ENCODE data around the gene ZCCHC9. TPM values are rescaled to one million over a fixed set of nuclear protein-coding genes. Genes with fewer than 3 reads are reported as not detected.

ZCCHC9 gene
- total and polyA plus RNA-seq, 3 experiments from 2014 or later = 14.7 to 41.9 (median 41.0) TPM

DNA sequence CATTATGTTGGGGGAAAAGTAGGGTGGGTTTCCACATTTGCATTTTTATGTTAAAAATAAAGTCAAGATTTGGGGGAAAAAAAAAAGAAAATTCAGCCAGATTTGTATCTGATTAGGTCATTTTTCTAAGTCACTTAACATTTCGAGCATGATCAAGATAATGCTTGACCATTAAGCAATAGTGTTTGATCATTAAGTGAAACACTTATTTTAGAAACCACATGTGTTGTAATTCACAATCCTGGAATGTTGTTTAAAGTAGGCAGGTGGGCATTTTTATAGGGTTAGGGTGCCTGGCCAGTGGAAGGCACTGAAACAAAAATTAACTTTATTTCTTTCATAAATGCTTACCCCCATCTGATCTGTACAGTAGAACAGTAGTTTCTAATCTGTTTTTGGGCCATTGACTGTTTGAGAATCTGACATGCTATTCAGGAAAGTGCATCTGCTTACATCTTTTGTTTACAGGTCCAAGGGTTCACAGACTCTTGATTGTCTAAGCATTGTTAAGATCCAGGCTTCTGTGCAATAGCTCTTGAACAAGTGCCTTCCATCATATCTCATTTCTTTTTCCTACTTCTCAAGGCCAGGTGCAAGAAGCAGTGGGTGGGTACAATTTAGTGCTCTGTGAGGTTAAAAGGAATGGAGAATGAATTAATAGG lies 9.1 kb downstream of the ZCCHC9 start:
- Histone ChIP-seq H3K36me3 (ENCODE audit: insufficient read depth, low read length) (peaks cover 5% of the 10 kb centered on the region), H3K27ac (ENCODE audit: low read depth, low read length) (no peak overlapping the region), H3K4me1 (ENCODE audit: insufficient read depth, low read length) (no peaks in the 10 kb centered on the region), H3K9me3 (ENCODE audit: low read length) (no peaks in the 10 kb centered on the region), H3K4me3 (ENCODE audit: low read length) (no peak overlapping the region), H3K27me3 (ENCODE audit: insufficient read depth, low read length, poor library complexity, severe bottlenecking) (no peaks in the 10 kb centered on the region)
- Mint-ChIP-seq H3K9me3 (no peaks in the 10 kb centered on the region), H3K27me3 (no peaks in the 10 kb centered on the region), H3K27ac (peak overlapping the region in 4 of 8 donors; percentile 19 to 66 (median 31)), H3K4me3 (no peak overlapping the region), H3K4me1 (peaks cover 0 to 4% (median 3%) of the 10 kb centered on the region in 3 donors), H3K36me3 (peaks cover 4 to 59% (median 33%) of the 10 kb centered on the region in 3 donors)
- ChIA-PET CTCF (no interaction called here), POLR2A (no interaction called here)
- no peak for DNase-seq

DNA sequence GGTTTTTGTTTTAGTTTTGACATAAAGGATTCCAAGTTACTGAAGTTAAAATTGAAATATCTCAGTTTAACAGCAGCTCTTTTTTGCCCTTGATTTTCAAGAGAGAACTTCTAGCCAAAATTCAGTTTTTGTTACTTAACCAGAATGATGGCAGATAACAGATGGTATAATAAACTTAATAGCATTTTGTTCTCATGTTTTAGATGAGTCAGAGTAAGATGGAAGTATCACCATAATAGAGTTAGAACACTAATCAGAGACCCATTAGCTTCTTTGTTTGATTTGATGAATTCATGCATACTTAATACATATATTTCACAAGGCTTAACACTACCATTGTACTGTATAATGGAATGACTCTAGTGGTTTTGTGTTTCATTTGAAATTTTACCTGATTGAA lies 11.9 kb downstream of the ZCCHC9 start:
- Mint-ChIP-seq H3K27ac (no peak overlapping the region), H3K4me3 (no peak overlapping the region), H3K27me3 (no peaks in the 10 kb centered on the region), H3K4me1 (no peaks in the 10 kb centered on the region), H3K36me3 (peaks cover 4 to 56% (median 33%) of the 10 kb centered on the region in 3 donors), H3K9me3 (no peaks in the 10 kb centered on the region)
- no peaks in the 10 kb centered on the region for H3K27me3 ChIP-seq (ENCODE audit: insufficient read depth, low read length, poor library complexity, severe bottlenecking)
- ChIA-PET POLR2A (no interaction called here), CTCF (interaction anchor here (1.2 kb wide), 1 partner anchor 14 kb away, joined by 3 read pairs; no protein-coding TSS in a partner anchor)
- no peak for DNase-seq
- H3K4me1 ChIP-seq (ENCODE audit: insufficient read depth, low read length) = no peaks in the 10 kb centered on the region
- no peak overlapping the region for H3K27ac ChIP-seq (ENCODE audit: low read depth, low read length)
- no peaks in the 10 kb centered on the region for H3K9me3 ChIP-seq (ENCODE audit: low read length)
- H3K4me3 ChIP-seq (ENCODE audit: low read length) = no peak overlapping the region
- peaks cover 5% of the 10 kb centered on the region for H3K36me3 ChIP-seq (ENCODE audit: insufficient read depth, low read length)

DNA sequence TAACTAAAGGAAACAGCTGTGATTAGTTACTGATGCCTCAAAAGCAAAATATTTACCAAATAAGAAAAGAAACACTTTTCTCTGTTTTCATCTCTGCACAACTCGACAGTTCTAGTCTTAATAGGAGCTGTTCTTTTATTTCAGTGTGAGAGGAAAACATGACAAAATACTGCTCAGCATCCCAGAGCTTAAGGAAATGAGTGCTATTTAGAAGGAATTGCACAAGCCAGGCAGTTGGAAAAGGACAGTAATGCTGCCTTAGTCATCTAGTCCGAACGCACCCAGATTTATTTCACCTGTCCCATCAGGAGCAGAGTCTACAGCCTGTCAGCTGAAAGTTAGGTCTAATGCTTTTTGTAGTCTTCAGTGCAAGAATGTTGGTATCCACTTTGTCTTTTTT lies 12.3 kb downstream of the ZCCHC9 start:
- no peak for DNase-seq
- no peak overlapping the region for H3K4me3 Mint-ChIP-seq
- peak overlapping the region in 1 of 8 donors; percentile 69 for H3K27ac Mint-ChIP-seq
- Histone ChIP-seq H3K9me3 (ENCODE audit: low read length) (no peaks in the 10 kb centered on the region), H3K4me3 (ENCODE audit: low read length) (no peak overlapping the region), H3K27me3 (ENCODE audit: insufficient read depth, low read length, poor library complexity, severe bottlenecking) (no peaks in the 10 kb centered on the region), H3K27ac (ENCODE audit: low read depth, low read length) (no peak overlapping the region), H3K36me3 (ENCODE audit: insufficient read depth, low read length) (peaks cover 5% of the 10 kb centered on the region), H3K4me1 (ENCODE audit: insufficient read depth, low read length) (no peaks in the 10 kb centered on the region)
- no peaks in the 10 kb centered on the region for H3K4me1 Mint-ChIP-seq
- H3K27me3 Mint-ChIP-seq = no peaks in the 10 kb centered on the region
- ChIA-PET CTCF (interaction anchor here (1.2 kb wide), 1 partner anchor 14 kb away, joined by 3 read pairs; no protein-coding TSS in a partner anchor), POLR2A (no interaction called here)
- H3K36me3 Mint-ChIP-seq = peaks cover 4 to 53% (median 33%) of the 10 kb centered on the region in 3 donors
- H3K9me3 Mint-ChIP-seq = no peaks in the 10 kb centered on the region

DNA sequence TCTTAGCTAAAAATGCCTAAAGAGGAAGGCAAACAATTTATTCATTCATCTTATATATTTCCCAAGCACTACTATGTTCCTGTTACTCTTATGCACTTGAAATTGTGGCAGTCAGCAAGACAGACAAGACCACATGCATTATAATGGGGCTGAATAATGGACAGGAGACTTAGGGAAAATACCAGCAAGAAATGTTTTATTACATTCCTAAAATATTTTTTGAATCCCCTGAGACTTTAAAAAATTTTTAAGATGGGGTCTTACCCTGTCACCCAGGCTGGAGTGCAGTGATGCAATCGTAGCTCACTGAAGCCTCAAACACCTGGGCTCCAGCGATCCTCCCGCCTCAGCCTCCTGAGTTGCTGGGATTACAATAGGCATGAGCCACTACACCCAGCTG lies 13.2 kb downstream of the ZCCHC9 start:
- no peaks in the 10 kb centered on the region for H3K27me3 Mint-ChIP-seq
- Histone ChIP-seq H3K27ac (ENCODE audit: low read depth, low read length) (no peak overlapping the region), H3K4me1 (ENCODE audit: insufficient read depth, low read length) (no peaks in the 10 kb centered on the region), H3K36me3 (ENCODE audit: insufficient read depth, low read length) (peaks cover 5% of the 10 kb centered on the region), H3K9me3 (ENCODE audit: low read length) (no peaks in the 10 kb centered on the region), H3K27me3 (ENCODE audit: insufficient read depth, low read length, poor library complexity, severe bottlenecking) (no peaks in the 10 kb centered on the region), H3K4me3 (ENCODE audit: low read length) (no peak overlapping the region)
- H3K36me3 Mint-ChIP-seq = peaks cover 0 to 44% (median 29%) of the 10 kb centered on the region in 3 donors
- ChIA-PET POLR2A (no interaction called here), CTCF (interaction anchor here (1.2 kb wide), 1 partner anchor 15 kb away, joined by 3 read pairs; no protein-coding TSS in a partner anchor)
- no peaks in the 10 kb centered on the region for H3K9me3 Mint-ChIP-seq
- H3K27ac Mint-ChIP-seq = no peak overlapping the region
- no peak overlapping the region for H3K4me3 Mint-ChIP-seq
- DNase-seq = no peak
- H3K4me1 Mint-ChIP-seq = no peaks in the 10 kb centered on the region

DNA sequence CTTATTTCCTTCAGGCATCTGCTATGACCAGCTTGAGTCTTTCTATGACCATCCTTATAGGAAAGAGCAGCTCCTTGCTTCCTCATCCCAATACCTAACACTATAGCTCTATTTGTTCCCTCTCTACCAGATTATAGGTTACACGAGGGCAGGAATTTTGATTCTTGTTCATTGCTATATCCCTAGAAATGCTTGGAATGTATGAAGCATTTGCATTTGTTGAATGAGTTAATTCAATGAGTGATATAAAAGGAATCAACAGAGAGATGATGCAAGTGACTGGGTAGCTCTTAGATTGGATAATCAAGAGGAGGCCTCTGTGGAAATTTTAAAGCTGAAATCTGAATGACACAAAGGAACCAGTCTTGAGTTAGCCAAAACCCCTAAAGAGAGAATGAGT lies 13.9 kb downstream of the ZCCHC9 start:
- Histone ChIP-seq H3K27ac (ENCODE audit: low read depth, low read length) (no peak overlapping the region), H3K27me3 (ENCODE audit: insufficient read depth, low read length, poor library complexity, severe bottlenecking) (no peaks in the 10 kb centered on the region), H3K9me3 (ENCODE audit: low read length) (no peaks in the 10 kb centered on the region), H3K4me3 (ENCODE audit: low read length) (no peak overlapping the region), H3K36me3 (ENCODE audit: insufficient read depth, low read length) (peaks cover 5% of the 10 kb centered on the region), H3K4me1 (ENCODE audit: insufficient read depth, low read length) (no peaks in the 10 kb centered on the region)
- Mint-ChIP-seq H3K4me1 (no peaks in the 10 kb centered on the region), H3K9me3 (no peaks in the 10 kb centered on the region), H3K4me3 (no peak overlapping the region), H3K27ac (no peak overlapping the region), H3K27me3 (no peaks in the 10 kb centered on the region), H3K36me3 (peaks cover 0 to 41% (median 27%) of the 10 kb centered on the region in 3 donors)
- POLR2A ChIA-PET = no interaction called here
- DNase-seq = no peak
- CTCF ChIA-PET = no interaction called here

DNA sequence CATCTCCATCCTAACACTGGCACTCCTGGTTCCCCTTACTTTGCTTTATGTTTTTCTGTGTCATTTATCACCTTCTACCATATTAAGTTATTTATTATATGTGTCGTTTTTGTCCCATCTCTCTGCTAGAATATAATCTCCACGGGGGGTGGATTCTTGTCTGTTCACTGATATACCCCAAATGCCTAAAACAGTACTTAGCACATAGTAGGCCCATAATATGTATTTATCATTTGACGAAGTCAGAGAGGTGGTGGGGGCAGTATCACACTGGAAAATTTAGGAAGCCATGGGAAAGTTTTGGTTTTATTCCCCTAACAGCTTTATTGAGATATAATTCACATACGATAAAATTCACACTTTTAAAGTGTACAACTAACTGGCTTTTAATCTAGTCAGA lies 14.4 kb downstream of the ZCCHC9 start:
- ChIA-PET POLR2A (no interaction called here), CTCF (no interaction called here)
- Mint-ChIP-seq H3K4me1 (no peaks in the 10 kb centered on the region), H3K27ac (peak overlapping the region in 1 of 8 donors; percentile 16), H3K4me3 (no peak overlapping the region), H3K27me3 (no peaks in the 10 kb centered on the region), H3K9me3 (no peaks in the 10 kb centered on the region), H3K36me3 (peaks cover 0 to 38% (median 25%) of the 10 kb centered on the region in 3 donors)
- H3K9me3 ChIP-seq (ENCODE audit: low read length) = no peaks in the 10 kb centered on the region
- no peak overlapping the region for H3K27ac ChIP-seq (ENCODE audit: low read depth, low read length)
- H3K4me3 ChIP-seq (ENCODE audit: low read length) = no peak overlapping the region
- no peaks in the 10 kb centered on the region for H3K27me3 ChIP-seq (ENCODE audit: insufficient read depth, low read length, poor library complexity, severe bottlenecking)
- H3K4me1 ChIP-seq (ENCODE audit: insufficient read depth, low read length) = no peaks in the 10 kb centered on the region
- DNase-seq = no peak
- H3K36me3 ChIP-seq (ENCODE audit: insufficient read depth, low read length) = peaks cover 5% of the 10 kb centered on the region

DNA sequence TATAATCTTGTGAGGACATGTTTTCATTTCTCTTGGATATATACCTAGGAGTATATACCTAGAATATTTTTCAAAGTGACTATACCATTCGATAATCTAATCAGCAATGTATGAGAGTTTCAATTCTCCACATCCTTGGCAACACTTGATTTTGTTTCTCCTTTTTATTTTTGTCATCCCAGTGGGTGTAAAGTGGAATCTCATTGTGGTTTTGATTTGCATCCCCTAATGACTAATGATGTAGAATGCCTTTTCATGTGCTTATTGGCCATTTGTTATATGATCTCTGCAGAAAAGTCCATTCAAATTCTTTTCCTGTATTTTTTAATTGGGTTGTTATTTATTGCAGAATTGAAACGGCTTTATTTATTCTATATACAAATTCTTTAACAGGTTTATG lies 15.2 kb downstream of the ZCCHC9 start:
- H3K4me1 ChIP-seq (ENCODE audit: insufficient read depth, low read length) = no peaks in the 10 kb centered on the region
- no peaks in the 10 kb centered on the region for H3K27me3 ChIP-seq (ENCODE audit: insufficient read depth, low read length, poor library complexity, severe bottlenecking)
- H3K27ac ChIP-seq (ENCODE audit: low read depth, low read length) = no peak overlapping the region
- H3K27ac Mint-ChIP-seq = no peak overlapping the region
- H3K4me1 Mint-ChIP-seq = no peaks in the 10 kb centered on the region
- peaks cover 0 to 32% (median 19%) of the 10 kb centered on the region in 3 donors for H3K36me3 Mint-ChIP-seq
- ChIA-PET POLR2A (no interaction called here), CTCF (no interaction called here)
- no peaks in the 10 kb centered on the region for H3K9me3 ChIP-seq (ENCODE audit: low read length)
- no peak for DNase-seq
- no peaks in the 10 kb centered on the region for H3K27me3 Mint-ChIP-seq
- no peak overlapping the region for H3K4me3 ChIP-seq (ENCODE audit: low read length)
- H3K9me3 Mint-ChIP-seq = no peaks in the 10 kb centered on the region
- no peak overlapping the region for H3K4me3 Mint-ChIP-seq
- H3K36me3 ChIP-seq (ENCODE audit: insufficient read depth, low read length) = peaks cover 5% of the 10 kb centered on the region

DNA sequence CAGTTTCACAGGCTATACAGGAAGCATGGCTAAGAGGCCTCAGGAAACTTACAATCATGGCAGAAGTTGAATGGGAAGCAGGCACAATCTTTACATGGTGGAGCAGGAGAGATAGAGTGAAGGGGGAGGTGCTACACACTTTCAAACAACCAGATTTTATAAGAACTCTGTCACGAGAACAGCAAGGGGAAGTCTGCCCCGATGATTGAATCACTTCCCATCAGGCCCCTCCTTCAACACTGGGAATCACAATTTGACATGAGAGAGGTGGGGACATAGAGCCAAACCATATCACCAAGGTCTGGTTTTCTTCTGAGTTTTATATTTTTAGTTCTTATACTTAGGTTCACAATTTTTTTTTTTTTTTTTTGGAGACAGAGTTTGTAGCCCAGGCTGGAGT lies 16.1 kb downstream of the ZCCHC9 start:
- H3K4me3 Mint-ChIP-seq = no peak overlapping the region
- Histone ChIP-seq H3K4me1 (ENCODE audit: insufficient read depth, low read length) (no peaks in the 10 kb centered on the region), H3K9me3 (ENCODE audit: low read length) (no peaks in the 10 kb centered on the region), H3K36me3 (ENCODE audit: insufficient read depth, low read length) (peaks cover 3% of the 10 kb centered on the region), H3K27ac (ENCODE audit: low read depth, low read length) (no peak overlapping the region), H3K4me3 (ENCODE audit: low read length) (no peak overlapping the region), H3K27me3 (ENCODE audit: insufficient read depth, low read length, poor library complexity, severe bottlenecking) (no peaks in the 10 kb centered on the region)
- peaks cover 0 to 22% (median 15%) of the 10 kb centered on the region in 3 donors for H3K36me3 Mint-ChIP-seq
- H3K9me3 Mint-ChIP-seq = no peaks in the 10 kb centered on the region
- CTCF ChIA-PET = no interaction called here
- POLR2A ChIA-PET = no interaction called here
- H3K27ac Mint-ChIP-seq = no peak overlapping the region
- no peaks in the 10 kb centered on the region for H3K4me1 Mint-ChIP-seq
- H3K27me3 Mint-ChIP-seq = no peaks in the 10 kb centered on the region
- no peak for DNase-seq

Data from CD8-positive, alpha-beta memory T cell (primary cell).